Measurements from ENCODE around the gene PTGDR2. TPM values are rescaled to one million over a fixed set of nuclear protein-coding genes. Genes with fewer than 3 reads are reported as not detected.

PTGDR2 gene
- total RNA-seq, 1 donor from 2014 or later: not detected

DNA sequence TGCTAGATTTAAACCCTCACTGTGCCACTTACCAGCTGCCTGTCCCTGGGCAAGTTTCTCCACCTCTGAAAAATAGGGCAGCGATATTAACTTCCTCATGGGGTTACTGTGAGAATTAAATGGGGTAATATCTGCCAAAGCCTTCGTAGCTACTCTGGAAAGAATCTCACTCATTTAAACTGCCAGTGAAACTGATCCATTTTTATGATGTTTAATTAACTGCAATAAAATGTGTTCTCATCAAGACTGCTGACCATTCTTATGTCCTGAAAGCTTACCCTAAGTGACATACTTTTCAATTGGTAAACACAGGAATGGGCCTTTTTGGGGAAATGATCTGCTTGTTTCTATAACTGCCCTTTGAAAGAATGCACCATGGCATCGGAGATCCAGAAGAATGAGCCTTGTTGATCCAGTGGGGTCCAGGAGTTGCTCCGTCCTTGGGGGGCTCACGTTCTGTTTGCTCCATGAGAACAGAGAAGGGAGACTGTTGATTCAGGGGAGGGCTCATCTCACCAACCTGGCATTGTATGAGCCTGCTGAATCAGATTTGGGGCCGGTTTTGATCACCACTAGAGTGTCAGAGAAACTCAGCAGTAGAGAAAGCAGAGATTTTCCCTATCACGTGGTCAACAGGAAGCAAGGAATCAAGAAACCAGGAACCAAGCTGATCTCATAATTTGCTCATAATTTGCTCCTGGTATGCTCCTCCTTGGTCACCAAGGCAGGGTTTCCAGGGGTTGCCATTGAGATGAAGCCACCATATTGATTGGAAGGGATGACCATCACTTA, 20.8 kb downstream of the PTGDR2 start:
- Histone ChIP-seq H3K4me3 (ENCODE audit: low read depth, low read length) (no peak overlapping the region), H3K36me3 (ENCODE audit: control insufficient read depth, insufficient read depth, low read length) (no peaks in the 10 kb centered on the region), H3K27me3 (ENCODE audit: control insufficient read depth, insufficient read depth, low read length) (no peaks in the 10 kb centered on the region)
- TF ChIP-seq, protein P1, sequence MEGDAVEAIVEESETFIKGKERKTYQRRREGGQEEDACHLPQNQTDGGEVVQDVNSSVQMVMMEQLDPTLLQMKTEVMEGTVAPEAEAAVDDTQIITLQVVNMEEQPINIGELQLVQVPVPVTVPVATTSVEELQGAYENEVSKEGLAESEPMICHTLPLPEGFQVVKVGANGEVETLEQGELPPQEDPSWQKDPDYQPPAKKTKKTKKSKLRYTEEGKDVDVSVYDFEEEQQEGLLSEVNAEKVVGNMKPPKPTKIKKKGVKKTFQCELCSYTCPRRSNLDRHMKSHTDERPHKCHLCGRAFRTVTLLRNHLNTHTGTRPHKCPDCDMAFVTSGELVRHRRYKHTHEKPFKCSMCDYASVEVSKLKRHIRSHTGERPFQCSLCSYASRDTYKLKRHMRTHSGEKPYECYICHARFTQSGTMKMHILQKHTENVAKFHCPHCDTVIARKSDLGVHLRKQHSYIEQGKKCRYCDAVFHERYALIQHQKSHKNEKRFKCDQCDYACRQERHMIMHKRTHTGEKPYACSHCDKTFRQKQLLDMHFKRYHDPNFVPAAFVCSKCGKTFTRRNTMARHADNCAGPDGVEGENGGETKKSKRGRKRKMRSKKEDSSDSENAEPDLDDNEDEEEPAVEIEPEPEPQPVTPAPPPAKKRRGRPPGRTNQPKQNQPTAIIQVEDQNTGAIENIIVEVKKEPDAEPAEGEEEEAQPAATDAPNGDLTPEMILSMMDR (IDR thresholded peaks at IDR 0.05; ENCODE audit: insufficient read depth, low read length, severe bottlenecking): no peak
- FAIRE-seq (no peak), DNase-seq (ENCODE audit: low read depth) (peak; percentile 55)

DNA sequence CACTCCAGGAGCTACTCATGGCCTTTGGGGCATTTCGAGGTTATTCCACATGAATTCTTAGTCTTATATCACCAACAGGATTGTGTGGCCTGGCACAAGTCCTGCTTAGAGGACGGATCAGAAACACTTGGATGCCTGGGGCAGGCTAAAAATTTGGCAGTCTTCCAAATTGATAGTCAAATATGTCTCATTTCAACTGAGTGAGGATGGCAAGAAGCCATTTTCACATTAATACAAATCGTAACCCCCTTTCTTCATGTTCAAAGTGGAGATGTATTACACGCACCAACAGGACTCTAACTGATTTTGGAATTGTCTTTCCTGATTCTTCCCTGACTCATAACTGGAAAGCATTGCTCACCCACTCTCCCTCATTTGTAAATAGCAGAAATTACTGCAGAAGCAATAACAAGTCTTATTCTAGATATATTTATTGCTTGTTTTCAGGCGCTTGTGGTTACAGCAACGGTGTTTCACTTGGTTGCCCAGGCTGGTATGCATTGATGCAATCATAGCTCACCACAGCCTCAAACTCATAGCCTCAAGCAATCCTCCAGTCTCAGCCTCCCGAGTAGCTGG, 24.2 kb downstream of the PTGDR2 start:
- TF ChIP-seq, protein P1 (IDR thresholded peaks at IDR 0.05; ENCODE audit: insufficient read depth, low read length, severe bottlenecking): no peak
- Histone ChIP-seq H3K27me3 (ENCODE audit: control insufficient read depth, insufficient read depth, low read length) (no peaks in the 10 kb centered on the region), H3K36me3 (ENCODE audit: control insufficient read depth, insufficient read depth, low read length) (no peaks in the 10 kb centered on the region), H3K4me3 (ENCODE audit: low read depth, low read length) (no peak overlapping the region)
- no peak for FAIRE-seq
- peak; percentile 84 for DNase-seq (ENCODE audit: low read depth)

DNA sequence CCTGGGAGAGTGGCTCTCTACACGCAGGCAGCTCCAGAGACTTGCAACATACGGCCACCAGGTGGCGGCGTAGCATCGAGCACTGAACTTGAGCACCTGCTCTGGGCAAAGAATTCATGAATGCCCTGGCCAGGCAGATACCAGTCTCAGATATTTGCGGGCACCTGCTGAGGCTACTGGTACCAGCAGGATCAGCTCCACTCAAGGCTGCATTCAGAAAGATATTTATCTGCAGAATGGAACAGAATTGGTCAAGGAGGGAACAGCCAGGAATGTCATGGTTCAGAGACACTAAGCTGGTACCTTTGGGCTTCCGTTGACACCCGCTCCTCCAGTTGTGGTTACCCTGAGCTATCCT, 24.6 kb downstream of the PTGDR2 start:
- TF ChIP-seq, protein P1 (IDR thresholded peaks at IDR 0.05; ENCODE audit: insufficient read depth, low read length, severe bottlenecking): peak; percentile 86
- Histone ChIP-seq H3K27me3 (ENCODE audit: control insufficient read depth, insufficient read depth, low read length) (no peaks in the 10 kb centered on the region), H3K36me3 (ENCODE audit: control insufficient read depth, insufficient read depth, low read length) (no peaks in the 10 kb centered on the region), H3K4me3 (ENCODE audit: low read depth, low read length) (no peak overlapping the region)
- no peak for FAIRE-seq
- DNase-seq (ENCODE audit: low read depth): peak; percentile 76

DNA sequence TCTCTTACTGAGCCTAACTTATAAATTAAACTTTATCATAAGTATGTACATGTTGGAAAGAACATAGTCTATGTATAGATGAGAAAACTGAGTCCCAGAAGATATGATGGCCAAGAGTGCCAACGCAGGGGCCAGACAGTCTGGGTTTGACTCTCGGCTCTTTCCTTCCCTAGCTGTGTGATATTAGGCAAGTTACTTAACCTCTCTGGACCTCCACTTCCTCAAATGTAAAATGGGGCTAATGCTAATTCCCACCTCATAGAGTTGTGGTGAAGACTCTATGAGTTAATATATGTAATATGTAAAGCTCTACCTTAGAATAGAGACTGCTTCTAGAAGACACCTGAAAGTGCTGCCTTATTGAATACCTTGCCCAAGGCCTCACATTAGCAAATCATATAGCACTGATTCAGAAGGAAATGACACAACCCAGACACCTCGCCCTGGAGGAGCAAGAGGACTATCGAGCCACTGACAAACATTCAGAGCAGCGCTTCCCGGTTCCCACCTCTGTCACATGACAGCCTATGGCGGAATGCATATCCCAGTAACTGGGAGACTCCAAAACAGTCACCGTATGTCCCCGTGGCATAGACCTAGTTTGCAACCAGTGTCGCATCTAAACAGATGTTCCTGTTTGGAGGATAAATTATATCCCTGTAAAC, 25.1 kb downstream of the PTGDR2 start:
- FAIRE-seq: no peak
- TF ChIP-seq, protein P1 (IDR thresholded peaks at IDR 0.05; ENCODE audit: insufficient read depth, low read length, severe bottlenecking): no peak
- H3K27me3 ChIP-seq (ENCODE audit: control insufficient read depth, insufficient read depth, low read length): no peaks in the 10 kb centered on the region
- peak; percentile 85 for DNase-seq (ENCODE audit: low read depth)
- no peaks in the 10 kb centered on the region for H3K36me3 ChIP-seq (ENCODE audit: control insufficient read depth, insufficient read depth, low read length)
- no peak overlapping the region for H3K4me3 ChIP-seq (ENCODE audit: low read depth, low read length)

GRCh38 chr11:60825790-60826189, 30.0 kb downstream of the PTGDR2 start:
- no peaks in the 10 kb centered on the region for H3K36me3 ChIP-seq (ENCODE audit: control insufficient read depth, insufficient read depth, low read length)
- FAIRE-seq (no peak), DNase-seq (ENCODE audit: low read depth) (no peak)
- H3K27me3 ChIP-seq (ENCODE audit: control insufficient read depth, insufficient read depth, low read length): no peaks in the 10 kb centered on the region
- TF ChIP-seq, protein P1 (IDR thresholded peaks at IDR 0.05; ENCODE audit: insufficient read depth, low read length, severe bottlenecking): no peak
- no peak overlapping the region for H3K4me3 ChIP-seq (ENCODE audit: low read depth, low read length)
